Lung (tissue), 12 donors: ENCODE measurements around the gene SPOP. TPM values are rescaled to one million over a fixed set of nuclear protein-coding genes. Genes with fewer than 3 reads are reported as not detected.

Source experiments
- ATAC-seq: fragments of 200-7000 bp; cut with Tn5 transposase; one replicate; pipeline ENCODE4 v1.9.1; 2020; ENCODE audit warnings: moderate number of reproducible peaks; ENCODE audit not compliant: insufficient read depth, low FRiP score
- DNase-seq, 3 donors: peaks; one replicate each; pipeline ENCODE4 v3.0.0-alpha.2; 2013 to 2017
- H3K27ac ChIP-seq, 2 donors: one replicate each; pipeline ENCODE4 v1.5.1; 2013; ENCODE audit warnings: mild to moderate bottlenecking in 2 of 2, moderate library complexity in 2 of 2, control low read depth in 1 of 2, inconsistent platforms in 1 of 2, low read depth in 1 of 2, low read length in 1 of 2
- H3K27me3 ChIP-seq, 3 donors: one replicate each; pipeline ENCODE4 v1.5.1; 2013; ENCODE audit warnings: low read length in 2 of 3; ENCODE audit not compliant: control insufficient read depth in 3 of 3, insufficient read depth in 3 of 3
- H3K36me3 ChIP-seq, 4 donors: one replicate each; pipeline ENCODE4 v1.5.1; 2013; ENCODE audit warnings: low read length in 4 of 4, mild to moderate bottlenecking in 1 of 4, moderate library complexity in 1 of 4; ENCODE audit not compliant: control insufficient read depth in 4 of 4, insufficient read depth in 4 of 4
- H3K4me1 ChIP-seq, 5 donors: one replicate each; pipeline ENCODE4 v1.5.1; 2013; ENCODE audit warnings: low read length in 5 of 5, mild to moderate bottlenecking in 2 of 5, moderate library complexity in 1 of 5; ENCODE audit not compliant: control insufficient read depth in 5 of 5, insufficient read depth in 5 of 5
- H3K4me3 ChIP-seq: one replicate; pipeline ENCODE4 v1.5.1; 2013; ENCODE audit warnings: mild to moderate bottlenecking, control low read depth, moderate library complexity
- H3K9ac ChIP-seq, 2 donors: one replicate each; pipeline ENCODE4 v1.5.1; 2013; ENCODE audit warnings: low read length in 2 of 2, control low read depth in 1 of 2; ENCODE audit not compliant: insufficient read depth in 1 of 2
- H3K9me3 ChIP-seq, 4 donors: one replicate each; pipeline ENCODE4 v1.5.1; 2013; ENCODE audit warnings: low read length in 3 of 4, mild to moderate bottlenecking in 1 of 4, moderate library complexity in 1 of 4; ENCODE audit not compliant: control insufficient read depth in 4 of 4, insufficient read depth in 3 of 4
- CTCF ChIP-seq: IDR thresholded peaks from 2 replicates; pipeline ENCODE4 v1.5.1; 2012; ENCODE audit warnings: mild to moderate bottlenecking; ENCODE audit errors: control extremely low read depth, extremely low read depth
- WGBS, 2 donors: extraction: QIAGEN DNeasy Blood & Tissue Kit; methylation state at CpG; one replicate each; pipeline ENCODE4 v1.1.7; 2013; 5-methylcytosine and 5-hydroxymethylcytosine counted together
- polyA plus RNA-seq, 2 donors: library from polyadenylated mRNA; stranded (reverse); fragments of 200-250 nt; gene quantifications; one replicate each; pipeline ENCODE4 v1.2.1, GENCODE V29; 2013
- total RNA-seq, 2 donors: library from RNA; depleted of rRNA in 1 of 2; stranded (reverse); fragments of >200 nt in 1 of 2; gene quantifications; one replicate each; pipeline ENCODE4 v1.2.1, GENCODE V29; 2014 to 2021
- donor health status: control.
- donor health status: control.
- donor health status: Bipolar disorder and iron deficiency.
- donor health status: healthy.
- donor health status: DM: yes; HTN: yes; CAD: no.

SPOP gene
- total and polyA plus RNA-seq, 4 donors, result 28.7 to 98.0 (median 64.6) TPM

- peaks cover 0 to 4% (median 0%) of the 10 kb centered on the region in 3 donors for H3K27me3 ChIP-seq
- peaks cover 0 to 14% (median 2%) of the 10 kb centered on the region in 5 donors for H3K4me1 ChIP-seq
- peak overlapping the region in 1 of 2 donors; percentile 16 for H3K9ac ChIP-seq
- no peaks in the 10 kb centered on the region for H3K36me3 ChIP-seq
- H3K27ac ChIP-seq, result no peak overlapping the region
- no peak overlapping the region for H3K4me3 ChIP-seq
- DNase-seq (peak; percentile 78 to 90 (median 85)), ATAC-seq (peak; percentile 22)
- WGBS, 2 donors, result 16 to 26% methylated on average over 24 to 30 of the region's 30 CpGs
- H3K9me3 ChIP-seq, result no peaks in the 10 kb centered on the region
- TF ChIP-seq CTCF, result peak; percentile 93
These were observed 121.5 kb downstream of the SPOP start for GRCh38 chr17:49556223-49556943.

- H3K4me3 ChIP-seq, result no peak overlapping the region
- no peak overlapping the region for H3K27ac ChIP-seq
- no peak for TF ChIP-seq CTCF
- H3K36me3 ChIP-seq, result no peaks in the 10 kb centered on the region
- H3K9me3 ChIP-seq, result no peaks in the 10 kb centered on the region
- H3K9ac ChIP-seq, result peak overlapping the region in 1 of 2 donors; percentile 16
- DNase-seq, result no peak
- no peak for ATAC-seq
- peaks cover 0 to 14% (median 2%) of the 10 kb centered on the region in 5 donors for H3K4me1 ChIP-seq
- peaks cover 0 to 4% (median 0%) of the 10 kb centered on the region in 3 donors for H3K27me3 ChIP-seq
- WGBS, 2 donors, result 69 to 76% methylated on average over 19 of the region's 19 CpGs
These were observed 122.2 kb downstream of the SPOP start for GRCh38 chr17:49555495-49556222.

- H3K9ac ChIP-seq, result no peak overlapping the region
- H3K27ac ChIP-seq, result no peak overlapping the region
- 72 to 85% methylated on average over 14 of the region's 14 CpGs for WGBS, 2 donors
These were observed 123.0 kb downstream of the SPOP start for GRCh38 chr17:49554694-49555494.

More at GRCh38 chr17:49554694-49555494, 123.0 kb downstream of the SPOP start:
- no peaks in the 10 kb centered on the region for H3K36me3 ChIP-seq
- no peak for TF ChIP-seq CTCF
- peaks cover 0 to 4% (median 0%) of the 10 kb centered on the region in 3 donors for H3K27me3 ChIP-seq
- no peak overlapping the region for H3K4me3 ChIP-seq
- no peak for DNase-seq
- H3K4me1 ChIP-seq, result peaks cover 0 to 14% (median 2%) of the 10 kb centered on the region in 5 donors
- H3K9me3 ChIP-seq, result no peaks in the 10 kb centered on the region
- no peak for ATAC-seq
